Activated CD8-positive, alpha-beta memory T cell treated with anti-CD3 and anti-CD28 coated beads, Interleukin-2, amount 50 U/mL, for 24 hours (primary cell): Measurements from ENCODE around the gene TWIST2.

Source experiments
- DNase-seq: peaks from one replicate; pipeline ENCODE4 v3.0.0-alpha.2; 2020; ENCODE audit errors: extremely low read depth

Gene TWIST2

DNA sequence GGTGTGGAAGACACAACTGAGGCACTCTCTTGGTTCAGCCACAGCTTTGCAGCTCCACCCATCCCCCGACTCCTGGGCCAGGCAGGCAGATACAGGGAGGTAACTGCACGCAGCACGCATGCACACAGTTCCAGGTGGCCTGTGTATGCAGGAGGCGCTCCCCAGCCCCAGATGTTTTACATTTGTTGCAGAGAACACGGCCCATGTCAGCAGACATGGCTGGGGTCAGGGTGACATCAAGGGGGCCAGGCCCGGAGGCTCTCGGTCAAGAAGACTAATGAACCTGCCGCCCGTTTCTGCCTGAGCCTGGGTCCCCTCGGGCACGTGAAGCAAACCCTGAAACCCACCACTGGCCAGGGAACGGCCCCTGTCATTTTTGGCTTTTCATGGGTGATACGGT lies 57.3 kb downstream of the TWIST2 start:
- DNase-seq = no peak

DNA sequence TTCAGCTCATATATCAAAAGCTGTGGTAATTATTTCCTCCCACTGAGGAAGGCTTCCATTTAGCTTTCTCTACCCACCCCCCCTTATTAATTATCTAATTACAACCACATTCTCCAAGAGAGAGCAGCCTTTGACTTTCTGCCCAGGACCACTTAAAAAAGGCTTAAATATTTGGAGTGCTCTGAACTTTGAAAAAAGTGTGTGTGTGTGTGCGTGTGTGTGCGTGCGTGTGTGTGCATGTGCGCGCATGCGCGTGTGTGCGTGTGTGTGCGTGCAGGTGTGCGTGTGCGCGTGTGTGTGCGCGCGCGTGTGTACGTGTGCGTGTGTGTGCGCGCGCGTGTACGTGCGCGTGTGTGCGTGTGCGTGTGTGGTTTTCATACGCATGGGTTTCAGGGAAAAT lies 57.8 kb downstream of the TWIST2 start:
- DNase-seq = no peak

DNA sequence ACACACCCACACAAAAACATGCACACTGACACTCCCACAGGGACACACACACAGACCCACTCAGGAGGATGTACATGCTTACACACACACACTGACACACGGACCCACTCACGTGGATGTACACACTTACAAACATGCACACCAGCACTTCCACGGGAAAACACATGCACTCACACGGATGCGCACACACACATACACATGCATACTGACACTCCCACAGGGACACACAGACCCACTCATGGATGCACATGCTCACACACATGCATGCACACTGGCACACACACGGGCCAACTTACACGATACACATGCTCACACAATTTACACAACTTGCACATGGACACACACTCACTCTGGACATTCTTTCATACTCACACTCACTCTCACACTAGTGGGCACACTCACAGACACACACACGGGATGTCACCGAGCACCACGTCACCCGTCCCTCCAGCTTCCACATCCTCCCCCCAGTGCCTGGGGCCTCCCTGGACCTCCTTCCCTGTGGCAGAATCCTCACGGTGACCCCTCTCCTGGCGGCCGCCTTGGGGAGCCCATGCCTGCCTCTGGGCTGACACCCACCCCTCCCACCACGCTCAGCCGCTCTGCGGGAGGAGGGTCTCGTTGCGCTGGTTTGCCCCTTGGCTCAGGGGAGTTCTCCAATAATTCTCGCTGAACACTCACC lies 58.5 kb downstream of the TWIST2 start:
- no peak for DNase-seq

DNA sequence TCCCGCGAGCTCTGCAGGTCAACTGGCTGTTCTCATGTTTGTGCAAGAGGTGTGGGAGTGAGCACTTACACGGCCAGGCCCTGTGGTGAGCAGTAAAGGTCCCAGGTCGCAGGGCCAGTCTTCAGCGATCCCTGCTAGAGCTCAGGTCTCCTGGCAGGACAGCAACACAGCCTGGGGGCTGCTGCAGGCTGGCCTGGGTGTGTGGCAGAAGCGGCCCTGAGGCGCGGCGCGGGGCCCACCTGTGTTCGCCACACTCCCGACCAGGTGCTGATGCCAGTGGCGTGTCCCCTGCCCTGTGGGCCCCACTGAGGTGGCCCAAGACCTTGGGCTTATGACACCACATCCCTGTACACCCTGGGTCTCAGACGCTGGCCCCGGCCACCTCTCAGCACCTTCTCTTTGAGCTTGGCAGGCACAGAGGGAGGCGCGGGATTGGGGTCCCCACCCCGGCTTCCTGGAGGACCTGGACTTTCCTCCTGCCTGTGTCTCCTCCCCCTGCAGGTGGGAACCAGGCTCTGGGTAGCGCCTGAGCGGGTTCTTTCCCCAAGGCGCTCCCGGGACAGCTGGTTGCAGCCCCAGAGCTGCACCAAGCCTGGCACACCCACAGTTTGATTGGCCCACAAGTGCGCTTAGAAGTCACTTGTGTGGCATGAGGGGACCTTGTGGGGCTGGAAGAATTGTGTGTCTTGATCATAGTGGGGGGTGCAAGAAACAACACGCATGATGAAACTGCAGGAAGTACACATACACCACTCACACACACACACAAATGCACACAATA lies 59.2 kb downstream of the TWIST2 start:
- no peak for DNase-seq

DNA sequence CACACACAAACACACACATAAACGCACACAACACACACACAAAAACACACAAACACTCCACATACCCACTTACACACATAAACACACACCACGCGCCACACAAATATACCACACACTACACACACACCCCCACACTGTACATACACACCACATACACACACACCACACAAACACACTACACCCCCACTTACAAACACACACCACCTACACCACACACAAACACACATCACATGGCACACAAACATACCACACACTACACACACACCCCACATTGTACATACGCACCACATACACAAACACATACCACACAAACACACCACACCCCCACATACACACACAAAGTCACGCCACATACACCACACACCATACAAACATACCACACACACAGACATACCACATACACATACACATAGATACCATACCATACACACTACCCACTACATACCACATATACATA lies 59.9 kb downstream of the TWIST2 start:
- no peak for DNase-seq

DNA sequence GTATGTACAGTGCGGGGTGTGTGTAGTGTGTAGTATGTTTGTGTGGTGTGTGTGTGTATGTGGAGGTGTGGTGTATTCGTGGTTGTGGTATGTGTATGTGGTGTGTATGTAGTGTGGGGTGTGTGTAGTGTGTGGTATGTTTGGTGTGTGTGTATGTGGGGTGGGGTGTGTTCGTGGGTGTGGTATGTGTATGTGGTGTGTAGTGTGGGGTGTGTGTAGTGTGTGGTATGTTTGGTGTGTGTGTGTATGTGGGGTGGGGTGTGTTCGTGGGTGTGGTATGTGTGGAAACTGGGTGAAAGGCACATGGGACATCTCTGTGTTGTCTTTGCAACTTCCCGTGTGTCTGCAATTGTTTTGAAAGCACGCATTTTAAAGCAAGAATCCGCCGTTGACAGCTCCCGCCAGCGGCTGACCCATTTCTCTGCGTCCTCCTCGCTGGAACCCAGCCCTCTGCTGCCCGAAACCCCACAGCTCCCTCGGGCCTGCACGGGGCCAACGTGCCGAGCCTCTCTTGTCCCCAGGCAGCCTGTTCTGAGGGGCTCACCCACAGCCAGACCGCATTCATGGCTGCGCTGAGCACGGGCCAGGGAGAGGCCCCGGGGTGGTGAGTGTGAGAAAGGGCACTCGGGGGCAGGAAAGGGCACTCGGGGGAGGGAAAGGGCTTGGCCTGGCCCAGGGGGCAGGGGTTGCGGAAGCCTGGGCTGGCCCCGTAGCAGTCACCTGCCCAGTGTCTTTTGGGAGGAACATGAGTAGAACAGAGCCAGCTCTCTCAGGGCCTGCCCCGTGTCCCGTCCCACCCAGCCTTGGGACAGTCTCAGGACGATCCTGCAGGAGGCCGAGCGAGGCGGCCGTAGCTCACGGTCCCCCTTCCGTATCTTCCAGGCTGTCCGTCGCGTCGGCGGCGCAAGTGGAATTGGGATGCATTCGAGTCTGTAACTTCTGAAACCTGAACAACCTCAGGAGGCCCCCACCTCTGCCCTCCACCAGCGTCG lies 61.4 kb downstream of the TWIST2 start:
- no peak for DNase-seq

DNA sequence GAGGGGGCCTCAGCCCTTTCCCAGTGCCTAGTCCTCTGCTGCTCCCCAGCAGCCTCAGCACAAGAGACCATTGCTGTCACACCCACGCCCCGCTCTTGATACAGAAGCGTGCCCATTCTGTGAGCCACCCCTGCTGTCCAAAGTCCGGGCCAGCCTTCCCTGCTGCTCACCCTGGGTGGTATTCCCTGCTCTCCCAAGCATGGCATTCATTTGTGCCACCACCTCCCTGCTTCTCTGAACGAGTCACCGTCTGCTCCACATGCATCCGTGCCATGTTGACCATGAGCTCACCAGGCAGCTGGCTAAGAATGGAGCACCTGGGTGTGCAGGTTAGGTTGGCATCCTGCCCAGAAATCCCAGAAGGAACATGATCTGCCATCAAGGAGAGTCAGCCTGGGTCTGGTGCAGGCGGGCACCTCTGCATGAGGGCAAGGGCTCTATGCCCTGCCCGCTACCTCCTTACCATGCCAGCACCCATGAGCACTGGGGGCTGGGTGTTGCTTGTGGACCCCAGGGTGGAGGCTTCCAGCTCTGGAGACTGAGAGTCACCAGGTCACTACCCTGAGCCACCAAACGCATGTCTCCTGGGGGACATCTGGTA lies 63.0 kb downstream of the TWIST2 start:
- no peak for DNase-seq

DNA sequence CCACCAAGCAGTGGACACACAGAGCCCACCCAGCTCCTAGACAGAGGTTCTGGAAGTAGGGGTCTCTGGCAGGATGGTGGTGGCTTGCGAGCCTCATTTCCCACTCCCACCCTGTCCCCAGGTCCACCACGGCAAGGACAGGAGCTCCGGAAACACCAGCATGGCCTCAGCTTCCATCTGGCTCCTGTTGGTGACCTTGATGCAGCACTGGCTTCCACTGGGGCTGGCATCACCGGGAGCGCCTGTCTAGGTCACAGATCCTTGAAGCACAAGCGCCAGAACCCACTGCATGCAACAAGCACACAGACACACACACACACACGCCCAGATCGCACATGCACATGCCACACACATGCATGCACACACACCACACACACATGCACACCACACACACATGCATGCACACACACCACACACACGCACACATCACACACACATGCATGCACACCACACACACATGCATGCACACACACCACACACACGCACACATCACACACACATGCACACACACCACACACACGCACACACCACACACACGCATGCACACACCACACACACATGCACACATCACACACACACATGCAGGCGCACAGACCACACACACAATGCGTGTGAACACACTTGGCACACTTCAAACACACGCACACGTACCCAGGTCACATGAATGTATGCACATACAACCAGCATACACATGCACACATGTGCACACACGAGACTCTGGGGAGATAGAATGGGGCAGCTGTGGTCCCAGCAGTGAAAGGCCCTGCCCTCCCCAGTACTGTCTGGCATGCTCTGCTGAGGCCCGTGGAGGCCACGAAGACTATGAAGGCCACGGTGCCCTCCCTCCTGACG lies 63.7 kb downstream of the TWIST2 start:
- DNase-seq = no peak

DNA sequence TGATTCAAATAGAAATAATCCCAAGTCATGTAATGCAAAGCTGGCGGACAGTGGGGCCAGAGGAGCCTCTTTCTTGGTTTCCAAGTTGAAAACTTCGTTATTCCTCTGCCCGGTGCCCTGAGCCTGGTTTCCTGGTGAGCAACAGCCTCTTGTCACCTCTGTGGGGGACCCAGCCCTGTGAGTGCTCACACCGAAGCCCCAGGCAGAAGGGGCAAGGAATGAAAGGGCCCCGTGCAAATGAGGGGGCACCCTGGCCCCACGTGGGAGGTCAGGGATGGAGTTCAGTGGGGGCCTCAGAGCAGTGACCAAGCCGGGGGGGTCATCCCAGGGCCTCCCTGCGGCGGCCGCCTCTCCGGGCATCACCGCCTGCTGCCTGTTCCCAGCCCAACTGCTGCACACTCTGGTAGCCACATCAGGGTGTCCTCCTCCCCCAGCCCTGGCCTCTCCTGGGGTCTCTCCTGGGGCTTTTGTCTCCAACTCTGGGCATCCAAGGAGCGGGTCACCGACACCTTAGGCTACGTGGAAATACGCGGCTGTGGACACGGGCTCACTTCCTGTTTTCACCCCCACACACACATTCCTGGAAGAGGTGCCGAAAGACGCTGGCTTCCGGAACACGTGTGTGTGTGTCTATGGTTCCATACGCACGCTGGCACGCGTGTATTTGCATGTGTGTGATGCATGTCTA lies 64.5 kb downstream of the TWIST2 start:
- no peak for DNase-seq

DNA sequence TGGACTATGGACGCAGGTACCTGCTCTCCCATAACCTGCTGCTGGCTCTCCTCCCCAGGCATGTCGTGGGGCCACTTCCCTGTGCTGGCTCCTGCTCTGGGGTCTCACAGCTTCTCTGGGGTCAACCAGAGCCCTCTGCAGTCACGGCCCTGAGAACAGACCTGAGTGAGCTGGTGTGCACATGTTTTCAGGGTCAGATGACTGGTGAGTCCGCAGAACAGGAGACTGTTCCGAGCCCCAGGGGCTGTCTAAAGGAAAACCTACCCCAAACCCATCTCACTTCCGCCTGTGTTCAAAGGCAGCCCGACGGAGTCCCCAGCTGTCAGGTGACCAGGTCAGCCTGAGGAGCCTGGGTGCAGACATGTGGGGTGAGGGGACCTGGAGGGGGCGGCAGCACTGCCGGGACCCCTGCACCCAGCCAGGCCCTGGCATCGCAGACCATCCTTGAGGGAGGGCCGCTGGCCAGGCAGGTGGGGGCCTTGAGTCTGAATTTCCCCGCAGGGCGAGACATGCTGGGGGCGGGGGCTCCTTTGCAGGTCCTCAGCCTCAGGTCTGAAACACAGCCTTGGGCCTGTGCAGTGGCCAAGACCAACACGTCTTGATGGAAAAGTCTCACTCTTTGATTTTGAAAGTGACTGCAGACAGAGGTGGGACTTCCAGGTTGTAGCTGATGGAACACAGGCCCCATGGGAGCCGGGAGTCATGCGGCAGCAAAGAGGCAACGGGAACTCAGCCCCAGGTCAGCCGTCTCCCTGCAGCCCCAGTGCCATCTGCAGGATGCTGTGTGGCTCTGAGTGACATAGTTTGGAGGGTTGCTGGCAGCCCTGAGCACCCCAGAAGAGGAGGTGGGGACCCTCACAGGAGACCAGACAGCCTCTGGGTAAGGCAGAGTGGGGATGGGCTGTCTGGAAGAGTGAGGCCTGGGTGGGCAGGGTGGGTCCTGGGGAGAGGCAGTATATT lies 65.3 kb downstream of the TWIST2 start:
- DNase-seq = no peak

DNA sequence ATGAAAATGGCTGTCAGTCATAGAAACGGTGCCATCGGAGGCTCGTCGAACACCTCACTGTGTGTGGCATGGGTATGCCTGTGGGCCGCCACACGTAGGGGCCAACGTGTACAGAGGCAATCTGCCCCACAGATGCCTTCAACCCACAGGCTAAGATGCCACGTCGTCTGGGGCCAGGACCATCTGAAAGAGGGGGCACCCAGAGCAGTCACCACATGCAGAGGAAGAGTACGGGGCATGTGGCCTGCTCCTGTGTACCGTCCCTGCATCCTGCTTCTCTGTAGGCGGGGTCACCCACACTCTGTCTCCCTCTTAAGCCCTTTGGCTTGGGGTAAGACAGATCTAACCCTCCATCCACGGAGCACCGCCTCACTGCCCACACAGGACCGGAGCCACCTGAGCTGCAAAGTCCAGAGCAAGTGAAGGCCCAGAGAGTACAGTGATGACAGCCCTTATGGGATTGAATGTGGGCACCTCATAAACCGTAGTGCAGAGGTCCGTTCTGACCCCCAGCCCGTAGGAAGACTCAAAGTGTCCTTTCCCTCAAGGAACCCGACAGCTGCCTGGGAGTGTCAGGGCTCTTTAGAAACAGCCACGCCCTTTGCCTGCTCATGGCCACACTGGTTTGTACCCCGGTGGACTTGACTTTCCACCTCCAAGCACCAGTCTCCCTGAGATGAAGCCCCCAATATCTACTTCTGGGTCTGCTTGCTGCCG lies 66.2 kb downstream of the TWIST2 start:
- no peak for DNase-seq

DNA sequence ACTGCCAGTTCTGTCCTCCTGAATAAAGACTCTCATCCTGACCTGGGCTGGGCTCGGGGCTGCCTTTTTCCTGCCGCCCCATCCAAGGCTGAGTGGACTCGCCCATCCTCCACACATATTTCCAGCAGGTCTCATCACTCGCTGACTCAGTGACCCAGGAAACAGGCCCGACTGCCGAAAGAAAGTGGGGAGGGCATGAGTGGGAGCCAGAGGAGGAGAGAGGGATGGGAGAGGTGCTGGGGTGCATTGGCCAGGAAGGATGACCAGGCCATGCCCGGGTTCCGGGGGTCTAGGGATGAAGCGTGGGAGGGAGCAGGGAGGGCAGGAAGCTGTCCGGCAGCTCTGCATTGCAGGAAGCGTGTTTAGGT lies 66.7 kb downstream of the TWIST2 start:
- DNase-seq = no peak

DNA sequence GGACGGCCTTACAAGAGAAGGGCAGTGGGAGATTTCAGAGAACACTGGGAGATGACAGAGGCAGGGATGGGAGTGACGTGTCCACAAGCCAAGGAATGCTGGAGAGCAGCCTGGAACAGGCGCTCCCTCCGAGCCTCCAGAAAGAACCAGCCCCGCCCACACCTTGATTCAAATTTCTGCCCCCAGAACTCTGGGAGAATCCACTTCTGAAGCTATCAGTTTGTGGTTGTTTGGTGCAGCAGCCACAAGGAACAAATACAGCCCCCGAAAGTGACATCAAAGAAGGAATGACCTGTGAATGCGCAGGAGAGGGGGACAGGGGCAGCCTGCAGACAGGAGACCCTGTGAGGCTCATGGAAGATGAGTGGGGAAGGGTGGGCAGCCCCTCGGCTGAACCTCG lies 67.3 kb downstream of the TWIST2 start:
- DNase-seq = no peak

DNA sequence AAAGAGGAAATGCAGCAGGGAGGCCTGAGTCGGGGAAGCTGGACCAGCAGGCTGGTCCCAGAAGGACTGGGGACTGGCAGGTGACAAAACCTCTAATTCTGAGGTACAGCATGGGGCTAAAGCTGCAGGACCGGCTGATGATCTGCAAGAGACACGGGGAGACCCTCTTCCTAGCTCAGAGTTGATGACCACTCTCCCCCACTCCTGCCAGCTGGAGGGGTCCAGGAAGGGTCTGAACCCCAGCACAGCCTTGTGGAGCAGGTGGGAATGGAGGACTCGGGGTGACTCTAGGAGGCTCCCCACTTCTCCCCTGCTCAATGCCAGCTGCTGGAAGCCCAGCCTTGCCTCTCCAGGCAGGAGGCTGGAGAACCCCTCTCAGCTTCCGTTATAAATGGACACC lies 67.7 kb downstream of the TWIST2 start:
- DNase-seq = no peak

DNA sequence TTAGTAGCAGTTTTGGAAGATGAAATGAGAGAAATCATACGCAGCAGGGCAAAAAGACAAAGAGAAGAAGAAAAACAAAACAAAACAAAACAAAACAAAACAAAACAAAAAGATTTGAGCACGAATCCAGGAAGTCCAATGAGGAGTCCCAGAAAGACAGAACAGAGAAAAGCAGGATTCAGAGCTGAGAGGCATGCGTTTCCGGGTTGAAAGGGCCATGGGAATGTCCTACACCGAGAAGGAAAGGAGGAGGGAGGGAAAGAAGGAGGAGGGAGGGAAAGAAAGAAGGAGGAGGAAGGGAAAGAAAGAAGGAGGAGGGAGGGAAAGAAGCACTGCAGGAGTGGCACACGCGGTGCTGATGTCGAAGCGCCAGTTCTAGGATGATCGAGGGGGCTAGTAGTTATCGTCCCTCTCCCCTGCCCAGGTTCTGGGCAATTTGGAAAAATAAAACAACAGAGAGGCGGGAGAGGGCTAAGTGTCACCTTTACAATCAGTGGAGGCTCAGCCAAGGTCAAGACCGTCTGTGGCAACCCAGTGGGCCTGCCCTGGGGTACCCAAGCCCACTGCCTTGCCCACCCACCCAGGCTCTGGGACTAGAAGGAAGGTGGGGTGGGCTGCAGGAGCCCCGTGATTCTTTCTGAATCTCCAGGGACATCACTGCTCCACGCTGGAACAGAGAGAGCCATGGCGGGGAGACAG lies 68.4 kb downstream of the TWIST2 start:
- no peak for DNase-seq

DNA sequence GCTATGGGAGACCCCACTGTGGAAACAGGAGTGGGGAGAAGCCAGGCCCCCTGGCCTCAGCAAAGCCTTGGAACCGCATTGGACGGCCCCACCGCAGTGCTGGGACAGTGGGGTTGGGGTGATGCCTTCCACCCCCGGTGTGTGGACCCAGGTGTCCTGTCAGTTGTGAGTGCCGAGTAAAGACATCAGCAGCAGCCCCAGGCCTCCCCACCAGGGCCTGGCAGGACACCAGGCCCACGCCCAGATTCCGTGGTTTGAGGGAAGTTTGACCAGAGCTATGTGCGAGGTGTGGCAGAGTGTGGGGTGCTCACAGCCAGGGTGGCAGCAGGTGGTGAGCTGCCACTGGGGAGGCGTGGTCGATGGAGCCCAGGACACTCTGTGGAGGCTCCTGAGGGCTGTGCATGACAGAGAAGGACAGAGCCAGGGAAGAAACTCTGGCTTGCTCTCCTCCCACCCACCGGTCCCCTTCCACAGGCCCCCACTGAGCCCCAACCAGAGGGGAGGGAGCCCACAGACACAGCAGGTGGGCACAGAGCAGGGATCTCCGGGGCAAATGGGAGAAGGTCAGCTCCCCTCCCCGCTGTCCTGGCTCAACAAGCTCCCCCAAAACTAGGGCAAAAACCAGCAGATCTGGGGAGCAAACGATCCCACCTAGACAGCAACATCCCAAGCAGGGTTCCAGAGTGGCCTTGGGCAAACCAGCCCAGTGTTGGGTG lies 69.1 kb downstream of the TWIST2 start:
- DNase-seq = no peak

DNA sequence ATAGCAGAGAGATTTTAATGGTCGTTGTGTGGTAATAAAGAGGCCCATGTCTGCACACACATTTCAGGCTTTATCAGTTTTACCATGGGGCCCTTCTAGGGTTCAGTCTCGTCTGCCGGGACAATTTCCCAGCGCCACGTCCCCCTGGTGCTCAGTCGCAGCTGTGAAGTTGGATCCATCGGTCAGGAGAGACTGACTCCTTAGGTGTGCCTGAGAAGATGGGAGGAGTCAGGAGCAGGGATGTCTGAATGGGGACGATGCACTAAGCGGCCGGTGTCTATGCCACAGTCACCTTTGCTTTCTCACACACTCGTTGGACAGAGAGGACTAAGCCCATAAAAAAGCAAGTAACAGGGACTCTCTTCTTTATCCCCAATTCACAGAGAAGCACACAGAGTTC lies 71.4 kb downstream of the TWIST2 start:
- no peak for DNase-seq
